Measurements from ENCODE around the gene SPAG9.
"Not testable (repeated sequence)": the region's sequence is repeated elsewhere in the genome, so short reads cannot be mapped to it uniquely, and the experiment has no call there.

SPAG9 gene

GRCh38 chr17:51083364-51083763, 37.3 kb downstream of the SPAG9 start:
- H3K9me3 ChIP-seq (ENCODE audit: control insufficient read depth, low read length); H3K9ac ChIP-seq (ENCODE audit: low read length); DNase-seq (ENCODE audit: low read depth); H3K36me3 ChIP-seq (ENCODE audit: control insufficient read depth, insufficient read depth, low read length, severe bottlenecking); H3K4me3 ChIP-seq (ENCODE audit: low read length); H3K27me3 ChIP-seq (replicated peaks; ENCODE audit: control insufficient read depth, insufficient read depth, low read length): not testable (repeated sequence)
- peaks cover 43% of the 10 kb centered on the region for H3K4me1 ChIP-seq (ENCODE audit: control insufficient read depth, insufficient read depth, low read length)

DNA sequence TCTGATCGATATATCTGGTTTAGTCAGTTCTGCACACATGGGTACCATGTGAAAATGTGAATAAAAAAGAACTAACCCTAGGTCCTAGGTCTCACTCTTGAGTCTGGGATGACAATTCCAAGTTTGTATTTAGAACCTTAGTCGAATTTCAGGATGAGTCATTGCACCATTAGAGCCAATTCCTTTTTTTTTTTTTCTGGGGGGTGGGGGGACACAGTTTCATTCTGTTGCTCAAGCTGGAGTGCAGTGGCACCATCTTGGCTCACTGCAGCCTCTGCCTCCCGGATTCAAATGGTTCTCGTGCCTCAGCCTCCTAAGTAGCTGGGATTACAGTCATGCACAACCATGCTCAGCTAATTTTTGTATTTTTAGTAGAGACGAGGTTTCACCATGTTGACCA, 41.6 kb downstream of the SPAG9 start:
- Histone ChIP-seq H3K36me3 (ENCODE audit: control insufficient read depth, insufficient read depth, low read length, severe bottlenecking) (peaks cover 33% of the 10 kb centered on the region), H3K4me3 (ENCODE audit: low read length) (no peak overlapping the region), H3K4me1 (ENCODE audit: control insufficient read depth, insufficient read depth, low read length) (peaks cover 24% of the 10 kb centered on the region), H3K9me3 (ENCODE audit: control insufficient read depth, low read length) (no peaks in the 10 kb centered on the region), H3K9ac (ENCODE audit: low read length) (no peak overlapping the region), H3K27me3 (replicated peaks; ENCODE audit: control insufficient read depth, insufficient read depth, low read length) (no peaks in the 10 kb centered on the region)
- peak; percentile 26 for DNase-seq (ENCODE audit: low read depth)

DNA sequence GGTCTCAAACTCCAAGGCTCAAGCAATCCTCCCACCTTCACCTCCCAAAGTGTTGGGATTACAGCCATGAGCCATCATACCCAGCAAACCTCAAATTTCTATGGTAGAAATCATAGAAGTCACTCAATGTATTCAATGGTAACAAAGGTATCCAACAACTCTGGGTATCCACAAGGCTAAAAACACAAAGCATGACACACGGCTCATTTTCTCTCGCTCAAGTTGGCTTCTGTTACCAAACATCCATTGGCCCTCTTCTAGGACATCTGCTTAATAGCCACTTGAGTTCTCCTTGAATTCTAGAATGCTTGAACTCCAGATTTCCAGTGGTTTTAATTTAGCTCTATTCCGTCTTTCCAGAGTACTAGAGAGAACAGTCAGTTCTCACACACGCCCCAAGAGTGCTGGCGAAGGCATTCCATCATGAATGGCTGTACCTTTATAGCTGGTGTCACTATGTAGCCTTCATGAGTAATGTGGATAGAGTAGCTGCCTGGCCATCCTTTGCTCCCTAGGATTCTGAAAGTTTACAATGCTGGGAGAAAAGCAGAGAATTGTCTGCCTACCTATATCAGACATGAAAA, 42.6 kb downstream of the SPAG9 start:
- DNase-seq (ENCODE audit: low read depth) = no peak
- H3K4me1 ChIP-seq (ENCODE audit: control insufficient read depth, insufficient read depth, low read length) = peaks cover 19% of the 10 kb centered on the region
- no peaks in the 10 kb centered on the region for H3K27me3 ChIP-seq (replicated peaks; ENCODE audit: control insufficient read depth, insufficient read depth, low read length)
- H3K4me3 ChIP-seq (ENCODE audit: low read length) = no peak overlapping the region
- H3K36me3 ChIP-seq (ENCODE audit: control insufficient read depth, insufficient read depth, low read length, severe bottlenecking) = peaks cover 33% of the 10 kb centered on the region
- no peak overlapping the region for H3K9ac ChIP-seq (ENCODE audit: low read length)
- H3K9me3 ChIP-seq (ENCODE audit: control insufficient read depth, low read length) = no peaks in the 10 kb centered on the region

- DNase-seq (ENCODE audit: low read depth) = no peak
- peaks cover 33% of the 10 kb centered on the region for H3K36me3 ChIP-seq (ENCODE audit: control insufficient read depth, insufficient read depth, low read length, severe bottlenecking)
- no peaks in the 10 kb centered on the region for H3K27me3 ChIP-seq (replicated peaks; ENCODE audit: control insufficient read depth, insufficient read depth, low read length)
- H3K4me1 ChIP-seq (ENCODE audit: control insufficient read depth, insufficient read depth, low read length) = peaks cover 13% of the 10 kb centered on the region
- H3K4me3 ChIP-seq (ENCODE audit: low read length) = no peak overlapping the region
- H3K9me3 ChIP-seq (ENCODE audit: control insufficient read depth, low read length) = no peaks in the 10 kb centered on the region
- no peak overlapping the region for H3K9ac ChIP-seq (ENCODE audit: low read length)
Observed at GRCh38 chr17:51076821-51077220, 43.8 kb downstream of the SPAG9 start.

GRCh38 chr17:51071556-51071955, 49.1 kb downstream of the SPAG9 start:
- Histone ChIP-seq H3K27me3 (replicated peaks; ENCODE audit: control insufficient read depth, insufficient read depth, low read length) (no peaks in the 10 kb centered on the region), H3K4me3 (ENCODE audit: low read length) (no peak overlapping the region), H3K4me1 (ENCODE audit: control insufficient read depth, insufficient read depth, low read length) (no peaks in the 10 kb centered on the region), H3K9ac (ENCODE audit: low read length) (no peak overlapping the region), H3K9me3 (ENCODE audit: control insufficient read depth, low read length) (no peaks in the 10 kb centered on the region), H3K36me3 (ENCODE audit: control insufficient read depth, insufficient read depth, low read length, severe bottlenecking) (peaks cover 6% of the 10 kb centered on the region)
- DNase-seq (ENCODE audit: low read depth) = no peak

GRCh38 chr17:51065466-51065865, 55.2 kb downstream of the SPAG9 start:
- Histone ChIP-seq H3K36me3 (ENCODE audit: control insufficient read depth, insufficient read depth, low read length, severe bottlenecking) (no peaks in the 10 kb centered on the region), H3K9me3 (ENCODE audit: control insufficient read depth, low read length) (no peaks in the 10 kb centered on the region), H3K27me3 (replicated peaks; ENCODE audit: control insufficient read depth, insufficient read depth, low read length) (no peaks in the 10 kb centered on the region), H3K4me3 (ENCODE audit: low read length) (no peak overlapping the region), H3K9ac (ENCODE audit: low read length) (no peak overlapping the region), H3K4me1 (ENCODE audit: control insufficient read depth, insufficient read depth, low read length) (no peaks in the 10 kb centered on the region)
- no peak for DNase-seq (ENCODE audit: low read depth)

DNA sequence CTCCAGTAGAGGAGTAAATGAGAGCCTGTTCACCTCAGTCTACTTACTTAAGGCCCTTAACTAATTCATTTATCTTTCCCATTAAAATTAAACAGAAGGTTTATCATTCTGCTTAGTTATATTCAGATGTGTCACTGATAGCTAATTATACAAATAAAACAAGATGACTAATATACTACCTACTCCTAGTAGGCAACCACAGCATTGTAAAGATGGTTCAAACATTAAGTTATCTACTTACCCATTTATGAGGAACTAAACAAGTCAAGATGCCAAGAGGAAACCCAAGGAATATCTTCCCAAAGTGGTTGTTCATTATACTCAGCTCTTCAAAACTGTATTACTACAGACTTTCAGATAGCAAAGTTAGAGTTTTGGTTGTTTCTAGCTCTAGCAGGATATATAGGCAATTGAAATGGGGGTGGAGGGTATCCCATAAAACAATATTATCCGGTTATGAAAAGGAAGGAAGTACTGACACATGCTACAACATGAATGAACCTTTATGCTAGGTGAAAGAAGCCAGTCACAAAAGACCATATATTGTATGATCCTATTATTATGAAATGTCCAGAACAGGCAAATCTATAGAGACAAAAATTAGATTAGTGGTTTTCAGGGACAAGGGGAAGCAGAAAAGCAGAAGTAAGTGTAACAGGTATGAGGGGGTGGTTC, 56.5 kb downstream of the SPAG9 start:
- H3K9ac ChIP-seq (ENCODE audit: low read length) = no peak overlapping the region
- DNase-seq (ENCODE audit: low read depth) = no peak

GRCh38 chr17:51060396-51060795, 60.3 kb downstream of the SPAG9 start:
- Histone ChIP-seq H3K36me3 (ENCODE audit: control insufficient read depth, insufficient read depth, low read length, severe bottlenecking) (no peaks in the 10 kb centered on the region), H3K4me3 (ENCODE audit: low read length) (no peak overlapping the region), H3K4me1 (ENCODE audit: control insufficient read depth, insufficient read depth, low read length) (peaks cover 32% of the 10 kb centered on the region), H3K9ac (ENCODE audit: low read length) (no peak overlapping the region), H3K9me3 (ENCODE audit: control insufficient read depth, low read length) (no peaks in the 10 kb centered on the region), H3K27me3 (replicated peaks; ENCODE audit: control insufficient read depth, insufficient read depth, low read length) (no peaks in the 10 kb centered on the region)
- no peak for DNase-seq (ENCODE audit: low read depth)

More for the DNA sequence above, 56.5 kb downstream of the SPAG9 start:
- Histone ChIP-seq H3K9me3 (ENCODE audit: control insufficient read depth, low read length) (no peaks in the 10 kb centered on the region), H3K4me3 (ENCODE audit: low read length) (no peak overlapping the region), H3K27me3 (replicated peaks; ENCODE audit: control insufficient read depth, insufficient read depth, low read length) (no peaks in the 10 kb centered on the region), H3K4me1 (ENCODE audit: control insufficient read depth, insufficient read depth, low read length) (peaks cover 7% of the 10 kb centered on the region), H3K36me3 (ENCODE audit: control insufficient read depth, insufficient read depth, low read length, severe bottlenecking) (no peaks in the 10 kb centered on the region)

GRCh38 chr17:51059781-51060180, 60.9 kb downstream of the SPAG9 start:
- no peak overlapping the region for H3K9ac ChIP-seq (ENCODE audit: low read length)
- H3K36me3 ChIP-seq (ENCODE audit: control insufficient read depth, insufficient read depth, low read length, severe bottlenecking) = no peaks in the 10 kb centered on the region
- no peaks in the 10 kb centered on the region for H3K27me3 ChIP-seq (replicated peaks; ENCODE audit: control insufficient read depth, insufficient read depth, low read length)
- H3K4me3 ChIP-seq (ENCODE audit: low read length) = no peak overlapping the region
- H3K9me3 ChIP-seq (ENCODE audit: control insufficient read depth, low read length) = no peaks in the 10 kb centered on the region
- peaks cover 32% of the 10 kb centered on the region for H3K4me1 ChIP-seq (ENCODE audit: control insufficient read depth, insufficient read depth, low read length)
- DNase-seq (ENCODE audit: low read depth) = no peak

GRCh38 chr17:51057534-51057933, 63.1 kb downstream of the SPAG9 start:
- no peaks in the 10 kb centered on the region for H3K27me3 ChIP-seq (replicated peaks; ENCODE audit: control insufficient read depth, insufficient read depth, low read length)
- H3K4me1 ChIP-seq (ENCODE audit: control insufficient read depth, insufficient read depth, low read length) = peaks cover 32% of the 10 kb centered on the region
- no peaks in the 10 kb centered on the region for H3K9me3 ChIP-seq (ENCODE audit: control insufficient read depth, low read length)
- H3K9ac ChIP-seq (ENCODE audit: low read length) = peak overlapping the region; percentile 74
- no peak for DNase-seq (ENCODE audit: low read depth)
- peak overlapping the region; percentile 42 for H3K4me3 ChIP-seq (ENCODE audit: low read length)
- no peaks in the 10 kb centered on the region for H3K36me3 ChIP-seq (ENCODE audit: control insufficient read depth, insufficient read depth, low read length, severe bottlenecking)

DNA sequence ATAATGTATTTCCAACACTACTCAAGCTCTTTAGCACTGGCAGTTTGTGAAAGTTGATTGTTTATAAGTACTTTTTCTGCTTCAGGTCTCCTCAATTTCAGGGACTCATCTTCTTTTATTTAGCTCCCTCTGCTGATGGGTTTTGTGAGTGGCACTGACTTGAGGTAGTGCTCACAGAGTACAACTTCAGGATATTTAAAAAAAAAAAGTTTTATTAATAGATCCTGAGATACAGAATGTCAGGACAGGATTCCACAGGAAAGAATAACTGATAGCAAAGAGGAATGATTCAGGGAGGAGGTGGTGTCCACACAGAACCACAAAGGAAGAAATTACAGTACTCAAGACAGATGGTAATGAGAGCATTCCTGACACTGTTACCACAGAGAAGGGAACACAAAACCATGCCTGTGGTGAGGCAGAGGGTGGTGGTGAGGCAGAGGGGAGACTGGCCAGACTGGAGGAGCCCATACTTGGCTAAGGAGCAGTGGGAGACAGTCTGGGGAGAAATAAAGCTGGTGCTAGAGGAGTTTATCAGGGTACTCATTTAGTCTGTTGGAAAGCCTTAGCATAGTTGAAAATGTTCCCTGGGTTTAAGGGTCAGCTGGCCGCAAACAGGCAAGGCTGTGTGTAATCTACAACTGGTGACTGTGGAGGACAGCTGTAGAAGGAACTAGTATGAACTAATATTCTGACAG, 63.7 kb downstream of the SPAG9 start:
- peaks cover 32% of the 10 kb centered on the region for H3K4me1 ChIP-seq (ENCODE audit: control insufficient read depth, insufficient read depth, low read length)
- peak; percentile 90 for DNase-seq (ENCODE audit: low read depth)
- no peaks in the 10 kb centered on the region for H3K9me3 ChIP-seq (ENCODE audit: control insufficient read depth, low read length)
- H3K4me3 ChIP-seq (ENCODE audit: low read length) = peak overlapping the region; percentile 51
- no peaks in the 10 kb centered on the region for H3K36me3 ChIP-seq (ENCODE audit: control insufficient read depth, insufficient read depth, low read length, severe bottlenecking)
- no peaks in the 10 kb centered on the region for H3K27me3 ChIP-seq (replicated peaks; ENCODE audit: control insufficient read depth, insufficient read depth, low read length)
- H3K9ac ChIP-seq (ENCODE audit: low read length) = peak overlapping the region; percentile 74
